Measurements from ENCODE around the gene SEMA7A. TPM values are rescaled to one million over a fixed set of nuclear protein-coding genes. Genes with fewer than 3 reads are reported as not detected.

SEMA7A gene
- total and polyA plus RNA-seq, 9 of the 15 experiments (the other 6 are each of a cell fraction or from before 2014, with no cell fraction given): 0.04 to 8.2 (median 5.4) TPM; not detected in 1

DNA sequence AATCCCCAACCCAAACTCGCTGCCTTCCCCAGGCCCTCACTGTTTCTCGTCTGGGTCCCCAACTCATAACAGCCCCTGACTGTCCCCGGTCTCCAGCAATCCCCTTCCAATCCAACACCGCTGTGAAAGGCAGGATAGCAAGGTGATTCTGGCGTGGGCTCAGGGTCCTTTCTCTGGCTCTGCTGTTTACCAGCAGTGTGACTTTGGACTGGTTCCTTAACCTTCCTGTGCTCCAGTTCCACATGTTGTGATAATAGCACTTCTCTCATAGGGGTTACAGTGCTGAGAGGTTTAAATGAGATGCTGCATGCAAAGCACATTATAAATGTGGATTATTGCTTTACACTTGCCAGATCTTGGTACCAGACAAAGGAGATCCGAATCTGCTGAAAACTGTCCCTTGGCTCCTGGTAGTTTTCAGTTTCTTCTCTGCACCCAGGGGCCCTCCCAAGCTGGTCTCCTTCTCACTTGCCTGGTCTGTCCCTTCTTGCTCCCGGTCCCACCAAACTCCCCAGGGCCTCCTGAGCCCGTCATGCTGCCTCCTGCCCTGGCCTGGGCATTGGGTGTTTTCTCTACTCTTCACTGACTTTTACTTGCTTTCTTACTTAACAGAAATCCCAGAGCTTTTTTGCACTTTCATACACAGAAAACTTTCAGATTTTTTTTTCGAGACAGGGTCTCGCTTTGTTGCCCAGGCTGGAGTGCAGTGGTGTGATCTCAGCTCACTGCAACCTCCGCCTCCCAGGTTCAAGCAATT lies 39.5 kb downstream of the SEMA7A start:
- no peak overlapping the region for H3K4me3 ChIP-seq
- TF ChIP-seq TGIF2 (CRISPR knock-in tag; IDR thresholded peaks at IDR 0.05): no peak
- no peak for TF ChIP-seq POLR2G (IDR thresholded peaks at IDR 0.05; ENCODE audit: low read depth, low read length)
- TF ChIP-seq, protein P1, sequence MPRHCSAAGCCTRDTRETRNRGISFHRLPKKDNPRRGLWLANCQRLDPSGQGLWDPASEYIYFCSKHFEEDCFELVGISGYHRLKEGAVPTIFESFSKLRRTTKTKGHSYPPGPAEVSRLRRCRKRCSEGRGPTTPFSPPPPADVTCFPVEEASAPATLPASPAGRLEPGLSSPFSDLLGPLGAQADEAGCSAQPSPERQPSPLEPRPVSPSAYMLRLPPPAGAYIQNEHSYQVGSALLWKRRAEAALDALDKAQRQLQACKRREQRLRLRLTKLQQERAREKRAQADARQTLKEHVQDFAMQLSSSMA (CRISPR knock-in tag; IDR thresholded peaks at IDR 0.05): no peak
- no peak for TF ChIP-seq YY1 (IDR thresholded peaks at IDR 0.05; ENCODE audit: borderline replicate concordance in 1 of 3, control insufficient read depth in 1 of 3, extremely low read depth in 1 of 3, insufficient read depth in 3 of 3, insufficient read length in 1 of 3, insufficient replicate concordance in 2 of 3, low read depth in 1 of 3, low read length in 2 of 3)
- no peak for TF ChIP-seq XRCC5 (IDR thresholded peaks at IDR 0.05; ENCODE audit: low read depth, low read length)
- no peak for TF ChIP-seq ZNF444 (CRISPR knock-in tag; IDR thresholded peaks at IDR 0.05)
- TF ChIP-seq FOXP1 (CRISPR knock-in tag; IDR thresholded peaks at IDR 0.05): no peak
- no peak for TF ChIP-seq NBN (IDR thresholded peaks at IDR 0.05; ENCODE audit: low read depth)
- no peak for TF ChIP-seq ZNF12 (CRISPR knock-in tag; IDR thresholded peaks at IDR 0.05)
- no peak for TF ChIP-seq TAF15 (IDR thresholded peaks at IDR 0.05; ENCODE audit: low read depth, low read length)
- no peak for ATAC-seq
- intact Hi-C loops (cut with micrococcal nuclease) (no loop called here), in situ Hi-C loops (cut with MboI) (no loop called here)
- H3K9me3 ChIP-seq (replicated peaks; ENCODE audit: control insufficient read depth, insufficient read depth, low read depth, low read length): no peaks in the 10 kb centered on the region
- no TSS peak for BruUV-seq (replicated peaks)
- no peaks in the 10 kb centered on the region for H3K36me3 ChIP-seq (ENCODE audit: control insufficient read depth, insufficient read depth, low read length)
- no peak overlapping the region for H3K9ac ChIP-seq (ENCODE audit: insufficient read depth in 1 of 2, low read depth in 2 of 2, low read length in 2 of 2)
- 84% methylated on average over 11 of the region's 11 CpGs for WGBS (ENCODE audit: insufficient coverage, low coverage, missing lambda C conversion rate)
- no peak overlapping the region for H2AFZ ChIP-seq (ENCODE audit: low read depth, low read length)
- H4K20me1 ChIP-seq (replicated peaks; ENCODE audit: control insufficient read depth, insufficient read depth, low read length): no peaks in the 10 kb centered on the region
- no peak overlapping the region for H3K27ac ChIP-seq (ENCODE audit: extremely low read depth, low read depth, low read length)
- no peak overlapping the region for H3K4me2 ChIP-seq (ENCODE audit: insufficient read depth, low read length)
- DNase-seq (ENCODE audit: extremely low read depth in 1 of 4, low spot score in 3 of 4): no peak
- FAIRE-seq: no peak
- no peaks in the 10 kb centered on the region for H3K9me1 ChIP-seq (ENCODE audit: control insufficient read depth, insufficient read depth, low read length)
- CTCF ChIA-PET (ENCODE audit: low intra/inter-chr PET ratio): no interaction called here
- POLR2A ChIA-PET: interaction anchor here (0.9 to 1.2 kb wide), 2 partner anchors 12 to 16 kb away, joined by 3 read pairs; no protein-coding TSS in a partner anchor
- H3K27me3 ChIP-seq (ENCODE audit: control insufficient read depth in 2 of 2, insufficient read depth in 2 of 2, low read length in 2 of 2): no peaks in the 10 kb centered on the region
- H3K4me1 ChIP-seq (replicated peaks in 1 of 2; ENCODE audit: control insufficient read depth in 2 of 2, insufficient read depth in 2 of 2, low read length in 2 of 2): peaks cover 52 to 71% of the 10 kb centered on the region in 2 experiments
- H3K79me2 ChIP-seq (ENCODE audit: control insufficient read depth, insufficient read depth, low read length): no peaks in the 10 kb centered on the region

Data from K562 (cell line).